ENCODE measurements around the gene ALPP. TPM values are rescaled to one million over a fixed set of nuclear protein-coding genes. Genes with fewer than 3 reads are reported as not detected.
"Not testable (repeated sequence)": the region's sequence is repeated elsewhere in the genome, so short reads cannot be mapped to it uniquely, and the experiment has no call there.

Gene ALPP
- total RNA-seq, 1 experiment from 2014 or later, result 0.20 TPM

- H3K56ac ChIP-seq (ENCODE audit: insufficient read length, low read depth, low read length); H3K9ac ChIP-seq (ENCODE audit: extremely low read depth, insufficient read length, low read length); H3K23me2 ChIP-seq (ENCODE audit: insufficient read length, low read depth, low read length, poor library complexity, severe bottlenecking); H3K4me1 ChIP-seq (ENCODE audit: insufficient read depth, low read length); H4K5ac ChIP-seq (ENCODE audit: insufficient read length, low read depth, low read length); H3K79me1 ChIP-seq (ENCODE audit: insufficient read depth, low read depth, low read length, poor library complexity, severe bottlenecking); H3K23ac ChIP-seq (ENCODE audit: insufficient read length, low read depth, low read length); H2BK12ac ChIP-seq (ENCODE audit: insufficient read length, low read depth, low read length); H2AK5ac ChIP-seq (ENCODE audit: insufficient read length, low read length); H3K9me3 Mint-ChIP-seq; H2BK20ac ChIP-seq (ENCODE audit: low read depth, low read length, poor library complexity, severe bottlenecking); H3K4me3 Mint-ChIP-seq; H2AFZ ChIP-seq (ENCODE audit: low read length); H3K4ac ChIP-seq (ENCODE audit: low read depth, low read length); H4K8ac ChIP-seq (replicated peaks; ENCODE audit: insufficient read length, low read depth, low read length); H3K18ac ChIP-seq (ENCODE audit: insufficient read length, low read depth, low read length); H3K79me2 ChIP-seq (ENCODE audit: insufficient read depth, low read length); H3K9me3 ChIP-seq (ENCODE audit: control insufficient read depth, low read depth, low read length); H2BK15ac ChIP-seq (ENCODE audit: low read depth, low read length); H4K91ac ChIP-seq (ENCODE audit: insufficient read length, low read depth, low read length); H3K27ac ChIP-seq (ENCODE audit: insufficient read length, low read depth, low read length); H2BK5ac ChIP-seq (ENCODE audit: insufficient read length, low read length); H4K20me1 ChIP-seq (ENCODE audit: control insufficient read depth, insufficient read depth, insufficient read length); H3K14ac ChIP-seq (ENCODE audit: insufficient read depth, low read length); H2BK120ac ChIP-seq (ENCODE audit: low read depth, low read length, poor library complexity, severe bottlenecking); H3K27ac Mint-ChIP-seq; H3K4me2 ChIP-seq (ENCODE audit: insufficient read depth, insufficient read length, low read length); H3T11ph ChIP-seq (ENCODE audit: low read length): not testable (repeated sequence)
- peak; percentile 53 for DNase-seq
- peaks cover 15% of the 10 kb centered on the region; the same call in 1 of the 2 replicates for H3K27me3 ChIP-seq (ENCODE audit: insufficient read depth, low read length)
- Mint-ChIP-seq H3K36me3 (ENCODE audit: insufficient read depth in 1 of 3, low read depth in 3 of 3) (peaks cover 0 to 13% (median 0%) of the 10 kb centered on the region in 3 experiments; a peak in 4 of 7 replicates), H3K4me1 (peaks cover 20 to 28% of the 10 kb centered on the region in 2 experiments), H3K27me3 (ENCODE audit: low read depth) (peaks cover 47% of the 10 kb centered on the region)
- no CpG with 5 or more reads among the region's 59 CpGs for WGBS (ENCODE audit: extremely low coverage, insufficient read length, low lambda C conversion rate)
- TF ChIP-seq CTCF (conservative IDR thresholded peaks at IDR 0.05), result peak; percentile 32; the same call in 1 of the 3 replicates
These were observed 2.9 kb downstream of the ALPP start for GRCh38 chr2:232381204-232382031.

All from H9 (cell line).